H1 (cell line): Measurements from ENCODE around the gene COL16A1. TPM values are rescaled to one million over a fixed set of nuclear protein-coding genes. Genes with fewer than 3 reads are reported as not detected.
A peak's percentile ranks its signal among the peaks of the same experiment; 100 is the strongest.

Source experiments
- CTCF ChIA-PET: fragments of 300-600 bp; sonication (Branson Sonifier 250); formaldehyde crosslinking; loops from one replicate; lab custom pipeline; 2021; ENCODE audit not compliant: partially characterized antibody; lab: Charles Lee
- POLR2A ChIA-PET: fragments of 300-600 bp; sonication (Branson Sonifier 250); formaldehyde crosslinking; loops from one replicate; lab custom pipeline; 2021; ENCODE audit warnings: inconsistent platforms; ENCODE audit not compliant: partially characterized antibody; lab: Charles Lee
- DNase-seq, 2 experiments: peaks; one replicate each; pipeline versions ENCODE4 v3.0.0 to v3.0.0-alpha.2; 2010 to 2022; ENCODE audit warnings: low spot score in 2 of 2, low read depth in 1 of 2, mixed read lengths in 1 of 2
- FAIRE-seq: peaks from 2 replicates; lab custom pipeline; 2011; peaks lifted over from hg19 to GRCh38; lab: Jason Lieb, UNC
- H2AFZ ChIP-seq: 2 replicates; pipeline ENCODE4 v1.8.1; 2012; ENCODE audit warnings: low read length, inconsistent platforms
- H2AK5ac ChIP-seq: 2 replicates; pipeline ENCODE4 v1.6.1; 2013; ENCODE audit warnings: low read depth, low read length
- H2BK120ac ChIP-seq: replicated peaks from 2 replicates; pipeline ENCODE3; 2013; ENCODE audit warnings: low read depth, low read length, inconsistent platforms
- H2BK12ac ChIP-seq: 2 replicates; pipeline ENCODE4 v1.6.1; 2013; ENCODE audit warnings: low read depth, low read length
- H2BK15ac ChIP-seq: 2 replicates; pipeline ENCODE4 v1.6.1; 2013; ENCODE audit warnings: low read length
- H2BK20ac ChIP-seq: 2 replicates; pipeline ENCODE4 v1.6.1; 2013; ENCODE audit warnings: low read length
- H2BK5ac ChIP-seq: 2 replicates; pipeline ENCODE4 v1.6.1; 2013; ENCODE audit warnings: low read depth, low read length
- H3K14ac ChIP-seq: 2 replicates; pipeline ENCODE4 v1.6.1; 2013; ENCODE audit warnings: inconsistent platforms; ENCODE audit not compliant: insufficient read length
- H3K18ac ChIP-seq: 2 replicates; pipeline ENCODE4 v1.6.1; 2013; ENCODE audit warnings: low read length; ENCODE audit errors: extremely low read depth
- H3K23ac ChIP-seq: 2 replicates; pipeline ENCODE4 v1.6.1; 2013; ENCODE audit warnings: inconsistent platforms; ENCODE audit not compliant: insufficient read length
- H3K23me2 ChIP-seq: 2 replicates; pipeline ENCODE4 v1.6.1; 2013; ENCODE audit warnings: low read depth, low read length
- H3K27ac ChIP-seq: 2 replicates; pipeline ENCODE4 v1.6.1; 2011; ENCODE audit warnings: low read depth, low read length, inconsistent platforms
- H3K27me3 ChIP-seq, 4 experiments: replicated peaks in 1 of 4; 1 replicate in 1 of 4; 2 replicates in 3 of 4; pipeline versions ENCODE4 v1.6.1 to v1.8.1; 2011 to 2013; ENCODE audit warnings: low read length in 3 of 4, mild to moderate bottlenecking in 3 of 4, inconsistent platforms in 2 of 4, mixed read lengths in 2 of 4, moderate library complexity in 1 of 4; ENCODE audit not compliant: control insufficient read depth in 3 of 4, insufficient read depth in 3 of 4; ENCODE audit errors: extremely low read depth in 1 of 4
- H3K36me3 ChIP-seq, 4 experiments: 2 replicates each; pipeline versions ENCODE4 v1.6.1 to v1.8.1; 2011 to 2013; ENCODE audit warnings: mild to moderate bottlenecking in 4 of 4, low read length in 3 of 4, moderate library complexity in 2 of 4, control low read depth in 1 of 4, inconsistent platforms in 1 of 4; ENCODE audit not compliant: insufficient read depth in 4 of 4, control insufficient read depth in 2 of 4
- H3K4ac ChIP-seq: replicated peaks from 2 replicates; pipeline ENCODE3; 2013; ENCODE audit warnings: low read length, low read depth, mixed read lengths, inconsistent platforms; ENCODE audit not compliant: insufficient read length
- H3K4me1 ChIP-seq, 4 experiments: replicated peaks in 1 of 4; 1 replicate in 1 of 4; 2 replicates in 3 of 4; pipeline versions ENCODE4 v1.6.1 to v1.8.1; 2011 to 2013; ENCODE audit warnings: low read length in 3 of 4, inconsistent platforms in 2 of 4, mixed read lengths in 1 of 4; ENCODE audit not compliant: insufficient read depth in 4 of 4, control insufficient read depth in 3 of 4
- H3K4me2 ChIP-seq, 2 experiments: 2 replicates each; pipeline versions ENCODE4 v1.6.1 to v1.8.1; 2011 to 2013; ENCODE audit warnings: low read depth in 2 of 2, low read length in 2 of 2, control low read depth in 1 of 2, inconsistent platforms in 1 of 2, mild to moderate bottlenecking in 1 of 2; ENCODE audit not compliant: insufficient read depth in 1 of 2
- H3K4me3 ChIP-seq, 4 experiments: fragments of 200-600, 300-600 bp in 1 of 4; sonication (generic), shearing (Covaris generic), sonication (Bioruptor Twin) in 1 of 4; 2 replicates each; pipeline versions ENCODE4 v1.5.1 to v1.8.1; 2011 to 2016; ENCODE audit warnings: low read length in 4 of 4, low read depth in 3 of 4, control low read depth in 2 of 4, inconsistent platforms in 2 of 4, mild to moderate bottlenecking in 2 of 4, mixed read lengths in 1 of 4, moderate library complexity in 1 of 4; ENCODE audit not compliant: insufficient read depth in 2 of 4; ENCODE audit errors: extremely low read depth in 1 of 4
- H3K56ac ChIP-seq: replicated peaks from 2 replicates; pipeline ENCODE3; 2013; ENCODE audit warnings: low read depth, mild to moderate bottlenecking, mixed read lengths, low read length, inconsistent platforms; ENCODE audit not compliant: insufficient read length
- H3K79me1 ChIP-seq: 2 replicates; pipeline ENCODE4 v1.6.1; 2013; ENCODE audit warnings: low read depth, low read length, control low read depth
- H3K79me2 ChIP-seq, 2 experiments: 2 replicates each; pipeline versions ENCODE4 v1.6.1 to v1.8.1; 2012 to 2013; ENCODE audit warnings: low read length in 2 of 2, mild to moderate bottlenecking in 2 of 2, inconsistent platforms in 1 of 2; ENCODE audit not compliant: insufficient read depth in 2 of 2, control insufficient read depth in 1 of 2
- H3K9ac ChIP-seq, 4 experiments: replicated peaks in 1 of 4; 1 replicate in 1 of 4; 2 replicates in 3 of 4; pipeline versions ENCODE4 v1.6.1 to v1.8.1; 2011 to 2013; ENCODE audit warnings: low read depth in 3 of 4, low read length in 3 of 4, control low read depth in 2 of 4, mild to moderate bottlenecking in 2 of 4, moderate library complexity in 2 of 4, inconsistent platforms in 1 of 4; ENCODE audit errors: extremely low read depth in 1 of 4
- H3K9me3 ChIP-seq, 2 experiments: 2 replicates each; pipeline versions ENCODE4 v1.6.1 to v1.8.1; 2012 to 2013; ENCODE audit warnings: mild to moderate bottlenecking in 2 of 2, moderate library complexity in 2 of 2, control low read depth in 1 of 2, inconsistent platforms in 1 of 2, low read depth in 1 of 2, low read length in 1 of 2, mixed read lengths in 1 of 2; ENCODE audit not compliant: insufficient read depth in 2 of 2
- H4K20me1 ChIP-seq, 2 experiments: replicated peaks in 1 of 2; 2 replicates each; pipeline versions ENCODE3 to v1.8.1; 2011 to 2013; ENCODE audit warnings: inconsistent platforms in 2 of 2, low read length in 2 of 2, mild to moderate bottlenecking in 1 of 2; ENCODE audit not compliant: insufficient read depth in 2 of 2, control insufficient read depth in 1 of 2
- H4K5ac ChIP-seq: 2 replicates; pipeline ENCODE4 v1.6.1; 2013; ENCODE audit warnings: low read length, low read depth, mixed read lengths, inconsistent platforms; ENCODE audit not compliant: insufficient read length
- H4K8ac ChIP-seq: 2 replicates; pipeline ENCODE4 v1.8.0; 2013; ENCODE audit warnings: mild to moderate bottlenecking, moderate library complexity, low read length, inconsistent platforms; ENCODE audit not compliant: insufficient read depth; ENCODE audit errors: extremely low read depth
- H4K91ac ChIP-seq: replicated peaks from 2 replicates; pipeline ENCODE3; 2013; ENCODE audit warnings: low read length, mixed read lengths, inconsistent platforms; ENCODE audit not compliant: insufficient read length
- BACH1 ChIP-seq: IDR thresholded peaks from 2 replicates; pipeline ENCODE4 v1.6.1; 2012; ENCODE audit warnings: low read length, improper control_type of control experiment
- BRCA1 ChIP-seq: IDR thresholded peaks from 2 replicates; pipeline ENCODE4 v1.6.1; 2012; ENCODE audit warnings: low read depth, low read length, improper control_type of control experiment
- CEBPB ChIP-seq: IDR thresholded peaks from 2 replicates; pipeline ENCODE4 v1.6.1; 2012; ENCODE audit warnings: low read depth, low read length
- EZH2 ChIP-seq: fragments of 200-600 bp; sonication (generic); IDR thresholded peaks from 2 replicates; pipeline ENCODE4 v1.7.1; 2012; ENCODE audit warnings: low read depth, mild to moderate bottlenecking, moderate library complexity, low read length, inconsistent platforms; ENCODE audit not compliant: severe bottlenecking
- FOSL1 ChIP-seq: IDR thresholded peaks from 2 replicates; pipeline ENCODE4 v1.6.1; 2011; ENCODE audit warnings: mild to moderate bottlenecking, low read depth, low read length, moderate library complexity; ENCODE audit not compliant: insufficient read depth
- HDAC6 ChIP-seq: IDR thresholded peaks from one replicate; pipeline ENCODE4 v1.7.1; 2012; ENCODE audit warnings: low read depth, mild to moderate bottlenecking, inconsistent platforms, low read length, moderate library complexity
- KDM5A ChIP-seq: fragments of 200-600 bp; IDR thresholded peaks from 2 replicates; pipeline ENCODE4 v1.7.1; 2012; ENCODE audit warnings: mild to moderate bottlenecking, low read length, inconsistent platforms, mixed read lengths
- POLR2A ChIP-seq, 2 experiments: IDR thresholded peaks; 1 replicate in 1 of 2; 2 replicates in 1 of 2; pipeline ENCODE4 v1.6.1; 2011; ENCODE audit warnings: low read depth in 2 of 2, low read length in 2 of 2, mild to moderate bottlenecking in 2 of 2; ENCODE audit errors: control extremely low read depth in 1 of 2
- RNF2 ChIP-seq: fragments of 200-900, 300-1000 bp; sonication (generic); IDR thresholded peaks from 2 replicates; pipeline ENCODE4 v1.7.1; 2016; ENCODE audit warnings: borderline replicate concordance, low read depth, mild to moderate bottlenecking, antibody characterized with exemption, low read length; ENCODE audit not compliant: poor library complexity, severe bottlenecking; ENCODE audit errors: missing control alignments
- RXRA ChIP-seq: IDR thresholded peaks from 2 replicates; pipeline ENCODE4 v1.6.1; 2011; ENCODE audit warnings: low read depth, mild to moderate bottlenecking, low read length, moderate library complexity; ENCODE audit not compliant: insufficient read depth
- SIX5 ChIP-seq: IDR thresholded peaks from 2 replicates; pipeline ENCODE4 v1.6.1; 2011; ENCODE audit warnings: mild to moderate bottlenecking, low read depth, low read length
- SP4 ChIP-seq: IDR thresholded peaks from 2 replicates; pipeline ENCODE4 v1.6.1; 2012; ENCODE audit warnings: low read length, inconsistent platforms
- TBP ChIP-seq: IDR thresholded peaks from 2 replicates; pipeline ENCODE4 v1.6.1; 2011; ENCODE audit warnings: low read depth, low read length, improper control_type of control experiment
- TCF12 ChIP-seq: IDR thresholded peaks from 2 replicates; pipeline ENCODE4 v1.6.1; 2011; ENCODE audit warnings: low read depth, mild to moderate bottlenecking, low read length
- ZNF274 ChIP-seq: IDR thresholded peaks from 2 replicates; pipeline ENCODE4 v1.7.0; 2012; ENCODE audit warnings: low read length, borderline replicate concordance; ENCODE audit errors: extremely low read depth
- WGBS, 2 experiments: shearing (Covaris generic) in 1 of 2; methylation state at CpG; one replicate each; pipeline versions ENCODE4 v1.1.6 to v1.1.7; 2013 to 2015; ENCODE audit warnings: low lambda C conversion rate in 2 of 2, mixed read lengths in 2 of 2, inconsistent platforms in 1 of 2, low coverage in 1 of 2, missing lambda C conversion rate in 1 of 2; ENCODE audit not compliant: insufficient replicate concordance in 2 of 2, insufficient coverage in 1 of 2, insufficient read length in 1 of 2; ENCODE audit errors: extremely low coverage in 1 of 2, missing lambda C conversion rate in 1 of 2; 5-methylcytosine and 5-hydroxymethylcytosine counted together
- polyA plus RNA-seq, 7 experiments: library from polyadenylated mRNA; depleted of rRNA in 3 of 7; stranded (reverse) in 5 of 7; unstranded in 2 of 7; fragments of >200 nt in 5 of 7; fragments of 200-250 nt in 2 of 7; gene quantifications; 1 replicate in 5 of 7; 2 replicates in 1 of 7; 4 replicates in 1 of 7; pipeline versions ENCODE4 v1.2.1 to v1.2.3, GENCODE V29; 2011 to 2013; ENCODE audit warnings: missing spikeins in 2 of 7, mixed read lengths in 2 of 7
- total RNA-seq: library from RNA; stranded (reverse); fragmentation: NEBNext Ultra II Directional; extraction: Animal tissue kit (Norgen Biotek cat#: 25700); gene quantifications from 2 replicates; pipeline ENCODE4 v1.2.1, GENCODE V29; 2021

The COL16A1 gene
- total and polyA plus RNA-seq, 2 of the 8 experiments (the other 6 are each of a cell fraction or from before 2014, with no cell fraction given), result 2.0 to 10.5 TPM

GRCh38 chr1:31670593-31670964, 33.2 kb downstream of the COL16A1 start:
- H3K79me1 ChIP-seq, result no peaks in the 10 kb centered on the region
- no peaks in the 10 kb centered on the region for H3K9me3 ChIP-seq
- POLR2A ChIA-PET, result interaction anchor here (1.2 to 1.8 kb wide), 3 partner anchors 16 to 34 kb away, joined by 3 to 6 read pairs (median 4); partner anchors contain the start of gene PEF1
- H3K4me1 ChIP-seq, result peaks cover 0 to 13% (median 8%) of the 10 kb centered on the region in 4 experiments; a peak in 5 of 7 replicates
- no peaks in the 10 kb centered on the region for H3K23me2 ChIP-seq
- no peaks in the 10 kb centered on the region for H3K36me3 ChIP-seq
- no peak overlapping the region for H3K4me3 ChIP-seq
- H2AFZ ChIP-seq, result no peak overlapping the region
- no peak overlapping the region for H3K4ac ChIP-seq
- no peak overlapping the region for H4K5ac ChIP-seq
- H2BK12ac ChIP-seq, result 0 out of 2 replicates have a peak overlapping the region, but pooled peaks have one; percentile 42
- no peak overlapping the region for H4K8ac ChIP-seq
- no peak overlapping the region for H3K56ac ChIP-seq
- 97% methylated on average over 6 of the region's 6 CpGs; no CpG with 5 or more reads in 1 of the 2 experiments for WGBS, 2 experiments
- no peak overlapping the region for H3K14ac ChIP-seq
- no peak overlapping the region for H2AK5ac ChIP-seq
- FAIRE-seq, result no peak
- DNase-seq, result no peak
- no peak overlapping the region for H2BK120ac ChIP-seq
- no peak overlapping the region for H4K91ac ChIP-seq
- no peaks in the 10 kb centered on the region for H3K27me3 ChIP-seq
- H3K4me2 ChIP-seq, result peak overlapping the region; percentile 14; a peak in 1 of 4 replicates
- H3K27ac ChIP-seq, result no peak overlapping the region
- no peak overlapping the region; the same call in 1 of the 2 replicates for H3K18ac ChIP-seq
- no peak overlapping the region for H3K23ac ChIP-seq
- H4K20me1 ChIP-seq, result no peaks in the 10 kb centered on the region
- H2BK5ac ChIP-seq, result no peak overlapping the region
- no peak overlapping the region for H2BK15ac ChIP-seq
- H3K9ac ChIP-seq, result no peak overlapping the region
- H2BK20ac ChIP-seq, result no peak overlapping the region
- CTCF ChIA-PET, result interaction anchor here (0.7 to 24.1 kb wide), 15 partner anchors 4 to 119 kb away, joined by 3 to 370 read pairs (median 5); partner anchors contain the start of genes COL16A1 and PEF1
- no peaks in the 10 kb centered on the region for H3K79me2 ChIP-seq
- no peak for TF ChIP-seq FOSL1
- no peak for TF ChIP-seq ZNF274
- no peak for TF ChIP-seq KDM5A
- no peak for TF ChIP-seq TBP
- TF ChIP-seq EZH2, result no peak
- TF ChIP-seq POLR2A (IDR thresholded peaks at IDR 0.05; ENCODE audit: control extremely low read depth in 1 of 2, low read depth in 2 of 2, low read length in 2 of 2), result no peak
- no peak for TF ChIP-seq RXRA
- no peak for TF ChIP-seq HDAC6
- TF ChIP-seq RNF2, result no peak
- no peak for TF ChIP-seq SIX5
- no peak for TF ChIP-seq BRCA1
- TF ChIP-seq BACH1, result no peak
- TF ChIP-seq SP4, result no peak
- no peak for TF ChIP-seq TCF12
- TF ChIP-seq CEBPB, result no peak
